Activated T-helper 2 cell treated with anti-CD3 and anti-CD28 coated beads, Interferon-gamma antibody, Interleukin-2, Interleukin-4, amounts not matched to agents 10 μg/mL and 5 μg/mL and 100 μg/mL, durations not matched to agents 14 hours and 24 hours and 36 hours (primary cell): ENCODE data around the gene FAM72A. TPM values are rescaled to one million over a fixed set of nuclear protein-coding genes. Genes with fewer than 3 reads are reported as not detected.

Source experiments
- total RNA-seq: library from RNA; stranded (reverse); gene quantifications from 2 replicates; pipeline ENCODE4 v1.2.3, GENCODE V29; 2022

The FAM72A gene
- total RNA-seq, 1 donor from 2014 or later, result 29.5 TPM

Other genes starting within 250 kb of the FAM72A start
- not detected in 2 replicates for gene RAB7B, start 199.4 kb downstream of the FAM72A start, total RNA-seq
- gene CTSE, start 178.9 kb downstream of the FAM72A start, total RNA-seq, result not detected in 2 replicates
- not detected in 2 replicates for gene RHEX, start 149.7 kb downstream of the FAM72A start, total RNA-seq
- not detected in 2 replicates for gene AVPR1B, start 85.5 kb downstream of the FAM72A start, total RNA-seq
- 142 and 157 TPM in 2 replicates for gene SRGAP2, start 702 bp upstream of the FAM72A start, total RNA-seq